Peyer's patch (tissue), 4 donors: Measurements from ENCODE around the gene TMEM120A. TPM values are rescaled to one million over a fixed set of nuclear protein-coding genes. Genes with fewer than 3 reads are reported as not detected.

Experiments
- DNase-seq, 3 donors: peaks; one replicate each; pipeline ENCODE4 v3.0.0-alpha.2; 2017 to 2019
- H3K27ac ChIP-seq, 4 donors: fragments of 200-600 bp; sonication (generic); one replicate each; pipeline ENCODE4 v1.5.1; 2016 to 2019
- H3K27me3 ChIP-seq, 2 donors: fragments of 200-600 bp; sonication (generic); one replicate each; pipeline ENCODE4 v1.5.1; 2019
- H3K36me3 ChIP-seq, 3 donors: fragments of 200-600 bp; sonication (generic); one replicate each; pipeline ENCODE4 v1.5.1; 2016 to 2019
- H3K4me1 ChIP-seq, 4 donors: fragments of 200-600 bp; sonication (generic); one replicate each; pipeline ENCODE4 v1.5.1; 2016 to 2019
- H3K4me3 ChIP-seq, 4 donors: fragments of 200-600 bp; sonication (generic); 1 replicate in 3 of 4; 2 replicates in 1 of 4; pipeline ENCODE4 v1.5.1; 2016 to 2019; ENCODE audit warnings: mild to moderate bottlenecking in 1 of 4
- H3K9me3 ChIP-seq, 4 donors: fragments of 200-600 bp; sonication (generic); one replicate each; pipeline ENCODE4 v1.5.1; 2016 to 2019; ENCODE audit warnings: mild to moderate bottlenecking in 1 of 4
- POLR2A ChIP-seq, 2 donors: fragments of 450-650 bp; IDR thresholded peaks; one replicate each; pipeline ENCODE4 v1.5.1; 2017; ENCODE audit warnings: antibody characterized with exemption in 2 of 2, mild to moderate bottlenecking in 2 of 2, moderate library complexity in 2 of 2
- total RNA-seq, 4 donors: library from RNA; depleted of rRNA; stranded (reverse); fragments of >200 nt; gene quantifications; one replicate each; pipeline ENCODE4 v1.1.0, GENCODE V29; 2016
- TF ChIP-seq, protein P1 (sequence below), 6 experiments: fragments of 450-650 bp in 4 of 6; fragments of 200-600 bp in 2 of 6; sonication (generic) in 1 of 6; IDR thresholded peaks; one replicate each; pipeline ENCODE4 v1.5.1; 2017 to 2019; ENCODE audit warnings: antibody characterized with exemption in 6 of 6, mild to moderate bottlenecking in 3 of 6, moderate library complexity in 1 of 6

The TMEM120A gene
- total RNA-seq, 4 donors from 2014 or later, result 62.7 to 116 (median 101) TPM

DNA sequence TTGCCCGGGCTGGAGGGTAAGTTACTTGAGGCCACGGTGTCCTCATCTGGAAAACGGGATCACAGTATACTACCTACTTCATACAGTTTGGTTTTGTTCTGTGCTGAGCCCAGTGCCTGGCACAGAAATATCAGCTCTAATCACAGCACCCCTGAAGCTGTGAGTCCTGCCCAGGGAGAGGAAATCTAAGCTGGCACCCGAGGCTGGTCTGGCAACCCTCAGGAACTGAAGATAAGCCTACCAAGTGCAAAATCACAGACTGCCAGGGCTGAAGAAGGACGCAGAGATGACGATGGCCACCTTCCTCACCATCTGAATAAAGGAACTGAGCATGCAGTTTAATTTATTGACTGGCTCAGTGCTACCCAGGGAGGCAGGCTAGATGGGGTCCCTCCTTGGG, 7.7 kb upstream of the TMEM120A start:
- DNase-seq, result no peak
- Histone ChIP-seq H3K36me3 (peaks cover 0 to 32% (median 0%) of the 10 kb centered on the region in 3 donors), H3K27ac (no peak overlapping the region), H3K4me3 (no peak overlapping the region), H3K27me3 (no peaks in the 10 kb centered on the region), H3K9me3 (no peaks in the 10 kb centered on the region), H3K4me1 (no peaks in the 10 kb centered on the region)
- TF ChIP-seq POLR2A (IDR thresholded peaks at IDR 0.05), result no peak
- TF ChIP-seq, protein P1, sequence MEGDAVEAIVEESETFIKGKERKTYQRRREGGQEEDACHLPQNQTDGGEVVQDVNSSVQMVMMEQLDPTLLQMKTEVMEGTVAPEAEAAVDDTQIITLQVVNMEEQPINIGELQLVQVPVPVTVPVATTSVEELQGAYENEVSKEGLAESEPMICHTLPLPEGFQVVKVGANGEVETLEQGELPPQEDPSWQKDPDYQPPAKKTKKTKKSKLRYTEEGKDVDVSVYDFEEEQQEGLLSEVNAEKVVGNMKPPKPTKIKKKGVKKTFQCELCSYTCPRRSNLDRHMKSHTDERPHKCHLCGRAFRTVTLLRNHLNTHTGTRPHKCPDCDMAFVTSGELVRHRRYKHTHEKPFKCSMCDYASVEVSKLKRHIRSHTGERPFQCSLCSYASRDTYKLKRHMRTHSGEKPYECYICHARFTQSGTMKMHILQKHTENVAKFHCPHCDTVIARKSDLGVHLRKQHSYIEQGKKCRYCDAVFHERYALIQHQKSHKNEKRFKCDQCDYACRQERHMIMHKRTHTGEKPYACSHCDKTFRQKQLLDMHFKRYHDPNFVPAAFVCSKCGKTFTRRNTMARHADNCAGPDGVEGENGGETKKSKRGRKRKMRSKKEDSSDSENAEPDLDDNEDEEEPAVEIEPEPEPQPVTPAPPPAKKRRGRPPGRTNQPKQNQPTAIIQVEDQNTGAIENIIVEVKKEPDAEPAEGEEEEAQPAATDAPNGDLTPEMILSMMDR (IDR thresholded peaks at IDR 0.05), result no peak

DNA sequence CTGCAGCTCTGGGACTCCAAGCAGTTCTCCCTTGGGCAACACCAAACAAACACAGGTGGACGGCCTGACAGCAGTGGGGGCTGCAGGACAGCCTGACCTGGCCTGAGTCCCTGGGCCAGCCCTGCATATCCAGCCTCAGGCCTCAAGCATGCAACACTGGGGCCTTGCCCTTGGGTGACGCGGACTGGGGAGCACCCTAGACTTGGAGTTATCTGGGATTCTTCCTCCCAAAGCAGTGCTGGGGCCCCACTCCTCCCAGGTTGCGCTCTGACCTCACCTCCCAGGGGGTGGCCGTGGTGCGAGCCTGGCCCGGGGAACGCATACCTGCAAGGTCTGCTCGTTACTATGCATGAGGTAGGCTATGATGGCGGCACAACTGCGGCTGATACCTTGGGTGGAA, 6.2 kb upstream of the TMEM120A start:
- no peaks in the 10 kb centered on the region for H3K9me3 ChIP-seq
- H3K4me3 ChIP-seq, result no peak overlapping the region
- no peaks in the 10 kb centered on the region for H3K27me3 ChIP-seq
- no peak overlapping the region for H3K27ac ChIP-seq
- H3K36me3 ChIP-seq, result peaks cover 0 to 32% (median 0%) of the 10 kb centered on the region in 3 donors
- TF ChIP-seq, protein P1 (IDR thresholded peaks at IDR 0.05), result no peak
- no peak for TF ChIP-seq POLR2A (IDR thresholded peaks at IDR 0.05)
- H3K4me1 ChIP-seq, result no peaks in the 10 kb centered on the region
- DNase-seq, result no peak

DNA sequence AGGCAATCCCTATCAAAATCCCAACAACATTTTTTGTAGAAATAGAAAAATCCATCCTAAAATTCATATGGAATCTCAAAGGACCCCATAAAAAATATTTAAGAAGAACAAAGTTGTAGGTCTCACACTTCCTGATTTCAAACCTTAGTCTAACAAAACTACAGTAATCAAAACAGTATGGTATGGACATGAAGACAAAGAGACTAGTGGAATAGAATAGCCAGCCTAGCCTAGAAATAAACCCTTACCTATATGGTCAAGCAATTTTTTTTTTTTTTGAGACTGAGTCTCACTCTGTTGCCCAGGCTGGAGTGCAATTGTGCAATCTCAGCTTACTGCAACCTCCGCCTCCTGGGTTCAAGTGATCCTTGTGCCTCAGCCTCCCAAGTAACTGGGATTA, 3.6 kb upstream of the TMEM120A start:
- peaks cover 0 to 14% (median 0%) of the 10 kb centered on the region in 3 donors for H3K36me3 ChIP-seq
- H3K27ac ChIP-seq, result no peak overlapping the region
- H3K27me3 ChIP-seq, result no peaks in the 10 kb centered on the region
- H3K4me3 ChIP-seq, result no peak overlapping the region
- no peaks in the 10 kb centered on the region for H3K9me3 ChIP-seq
- peaks cover 0 to 13% (median 2%) of the 10 kb centered on the region in 4 donors for H3K4me1 ChIP-seq
- DNase-seq, result no peak
- no peak for TF ChIP-seq POLR2A (IDR thresholded peaks at IDR 0.05)
- TF ChIP-seq, protein P1 (IDR thresholded peaks at IDR 0.05), result no peak

DNA sequence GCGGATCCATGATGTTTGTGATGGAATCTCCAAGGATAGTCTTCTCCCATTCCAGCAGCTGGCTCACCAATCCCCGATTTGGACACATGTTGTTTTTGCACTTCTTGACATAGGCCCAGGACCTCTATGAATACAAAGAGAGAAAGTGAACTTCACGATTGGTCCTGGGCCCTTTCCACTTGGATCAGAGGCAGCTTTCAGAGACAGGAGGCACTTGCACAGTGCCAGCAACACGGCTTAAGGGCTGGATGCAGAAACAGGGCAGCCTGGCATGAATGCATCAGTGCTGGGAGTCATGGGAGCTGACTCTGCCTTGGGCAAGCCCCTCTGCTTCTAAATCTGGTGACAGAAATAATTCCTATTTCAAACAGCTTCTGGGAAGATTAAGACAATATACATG, 2.1 kb upstream of the TMEM120A start:
- Histone ChIP-seq H3K4me3 (no peak overlapping the region), H3K4me1 (peaks cover 0 to 27% (median 2%) of the 10 kb centered on the region in 4 donors), H3K9me3 (no peaks in the 10 kb centered on the region), H3K27ac (no peak overlapping the region), H3K27me3 (no peaks in the 10 kb centered on the region), H3K36me3 (peaks cover 0 to 11% (median 0%) of the 10 kb centered on the region in 3 donors)
- TF ChIP-seq, protein P1 (IDR thresholded peaks at IDR 0.05), result no peak
- no peak for TF ChIP-seq POLR2A (IDR thresholded peaks at IDR 0.05)
- no peak for DNase-seq

DNA sequence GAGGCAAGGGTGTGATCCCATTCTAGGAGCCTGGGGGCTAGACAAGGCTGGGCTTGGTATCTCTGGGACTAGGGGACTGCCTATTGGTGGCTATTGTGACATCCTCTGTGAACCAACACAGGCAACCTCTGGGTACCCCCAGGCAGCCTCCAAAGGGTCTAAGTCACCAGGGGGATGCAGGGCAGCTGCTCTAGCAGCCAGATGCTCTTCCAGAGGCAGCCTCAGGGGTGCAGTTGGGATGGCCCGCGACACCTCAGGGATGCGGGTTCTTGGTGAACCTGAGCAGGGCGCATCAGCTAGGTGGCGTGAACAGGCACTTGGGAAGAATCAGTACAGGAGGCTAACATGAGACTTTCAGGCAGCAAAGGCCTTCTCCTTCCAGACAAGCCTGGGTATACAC, 1.6 kb upstream of the TMEM120A start:
- no peak for DNase-seq
- H3K36me3 ChIP-seq, result peaks cover 0 to 11% (median 0%) of the 10 kb centered on the region in 3 donors
- H3K4me3 ChIP-seq, result no peak overlapping the region
- H3K27ac ChIP-seq, result no peak overlapping the region
- TF ChIP-seq, protein P1 (IDR thresholded peaks at IDR 0.05), result no peak
- no peak for TF ChIP-seq POLR2A (IDR thresholded peaks at IDR 0.05)
- no peaks in the 10 kb centered on the region for H3K27me3 ChIP-seq
- no peaks in the 10 kb centered on the region for H3K9me3 ChIP-seq
- H3K4me1 ChIP-seq, result peaks cover 0 to 32% (median 2%) of the 10 kb centered on the region in 4 donors

DNA sequence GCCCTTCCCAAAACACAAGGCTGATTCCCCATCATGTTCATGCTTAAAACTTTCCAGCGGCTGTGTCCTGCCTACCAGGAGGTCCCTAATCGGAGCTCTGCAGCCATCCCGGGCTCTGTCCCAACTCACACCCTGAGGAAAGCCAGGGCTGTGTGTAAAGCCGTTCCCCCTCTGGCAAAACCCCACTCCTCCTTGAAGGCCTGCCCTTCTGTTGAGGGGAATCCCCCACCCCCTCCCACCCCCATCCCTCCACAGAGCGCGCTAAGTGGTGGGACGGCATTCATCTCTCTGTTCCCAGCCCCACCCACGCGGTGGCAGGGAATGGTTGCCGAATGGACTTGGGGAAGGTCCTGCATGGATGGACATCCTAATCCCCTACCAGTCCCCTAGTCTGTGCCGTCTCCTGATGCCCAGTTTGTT, 667 bp upstream of the TMEM120A start:
- no peak for DNase-seq
- Histone ChIP-seq H3K9me3 (no peaks in the 10 kb centered on the region), H3K27ac (peak overlapping the region; percentile 50 to 97 (median 88)), H3K4me1 (peaks cover 0 to 39% (median 2%) of the 10 kb centered on the region in 4 donors), H3K27me3 (no peaks in the 10 kb centered on the region), H3K4me3 (peak overlapping the region; percentile 77 to 84 (median 80)), H3K36me3 (peaks cover 0 to 4% (median 0%) of the 10 kb centered on the region in 3 donors)
- TF ChIP-seq, protein P1 (IDR thresholded peaks at IDR 0.05), result no peak
- no peak for TF ChIP-seq POLR2A (IDR thresholded peaks at IDR 0.05)
